NB4 (cell line): ENCODE measurements around the gene LGALS3.

ENCODE experiments used
- DNase-seq: peaks from one replicate; pipeline ENCODE4 v3.0.0; 2010; ENCODE audit warnings: low read depth
- H3K4me3 ChIP-seq: one replicate; pipeline ENCODE4 v1.5.1; 2011; ENCODE audit warnings: mild to moderate bottlenecking, low read depth, low read length, moderate library complexity
- MYC ChIP-seq: IDR thresholded peaks from 2 replicates; pipeline ENCODE4 v1.6.1; 2011; ENCODE audit warnings: low read depth, low read length
- POLR2A ChIP-seq: IDR thresholded peaks from 2 replicates; pipeline ENCODE4 v1.6.1; 2011; ENCODE audit warnings: mild to moderate bottlenecking; ENCODE audit not compliant: insufficient read length; ENCODE audit errors: extremely low read depth
- TF ChIP-seq, protein P1 (sequence below): IDR thresholded peaks from 2 replicates; pipeline ENCODE4 v1.6.1; 2011; ENCODE audit warnings: low read depth, low read length
- TF ChIP-seq, protein P2 (sequence below): IDR thresholded peaks from one replicate; pipeline ENCODE4 v1.5.1; 2012; ENCODE audit warnings: low read depth, low read length

LGALS3 gene

DNA sequence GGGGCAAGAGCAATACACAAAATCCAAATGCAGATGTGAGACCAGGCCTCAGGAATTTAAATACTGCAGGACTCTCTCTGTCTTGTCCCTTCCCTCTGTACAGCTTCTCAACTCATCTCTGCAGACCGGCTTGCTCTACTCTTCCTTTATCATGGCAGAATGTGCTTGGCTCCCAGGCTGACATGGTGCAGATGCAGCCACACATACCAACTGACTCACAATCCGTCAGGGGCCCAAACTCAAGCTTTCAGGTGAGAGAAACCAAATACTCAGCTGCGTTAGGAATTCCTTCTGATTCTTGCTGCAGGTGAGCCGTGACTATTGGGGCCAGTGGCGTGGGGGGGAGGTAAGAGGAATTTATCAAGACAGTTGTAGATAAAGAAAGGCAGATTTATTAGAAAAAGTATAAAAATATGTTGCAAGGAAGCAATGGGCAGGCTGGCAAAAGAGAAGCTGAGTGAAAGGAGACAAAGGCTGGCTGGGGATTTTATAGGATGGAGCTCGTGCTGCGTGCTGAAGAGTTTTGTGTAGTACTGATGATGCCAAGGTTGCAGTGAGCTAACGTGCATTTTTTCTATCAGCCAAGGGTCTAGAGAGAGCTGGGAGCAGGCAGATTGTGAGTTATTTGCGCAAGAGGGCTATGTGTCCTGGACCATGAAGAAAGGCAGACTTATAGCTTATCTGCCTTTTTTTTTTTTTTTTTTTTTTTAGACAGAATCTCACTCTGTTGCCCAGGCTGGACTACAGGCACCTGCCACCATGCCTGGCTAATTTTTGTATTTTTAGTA lies 5.0 kb upstream of the LGALS3 start:
- no peak overlapping the region for H3K4me3 ChIP-seq
- no peak for DNase-seq
- TF ChIP-seq MYC, result no peak

DNA sequence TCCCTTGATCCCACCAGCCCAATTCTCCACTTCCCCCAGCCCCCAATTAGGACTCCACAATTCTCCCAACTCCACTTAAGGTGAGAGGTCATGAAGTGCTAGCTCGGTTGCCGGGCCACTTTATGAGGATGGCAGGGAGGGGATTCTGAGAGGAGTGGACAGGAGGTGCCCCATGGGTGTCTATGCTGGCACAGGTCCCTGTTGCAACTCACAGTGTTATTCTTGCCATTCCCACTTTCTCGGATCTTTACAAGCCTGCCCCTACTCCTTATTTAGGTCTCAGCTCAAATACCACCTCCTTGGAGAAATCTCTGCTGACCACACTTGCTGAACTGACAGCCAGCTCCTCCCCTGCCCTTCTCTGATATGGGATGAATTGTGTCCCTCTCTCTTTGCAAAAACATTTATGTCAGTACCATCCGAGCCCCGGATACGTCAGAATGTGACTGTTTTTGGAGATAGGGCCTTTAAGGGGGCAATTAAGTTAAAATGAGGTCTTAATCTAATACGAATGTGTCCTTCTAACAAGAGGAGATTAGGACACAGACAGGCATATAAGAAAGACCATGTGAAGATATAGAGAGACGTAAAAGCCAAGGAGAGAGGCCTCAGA lies 4.2 kb upstream of the LGALS3 start:
- TF ChIP-seq, protein P1, sequence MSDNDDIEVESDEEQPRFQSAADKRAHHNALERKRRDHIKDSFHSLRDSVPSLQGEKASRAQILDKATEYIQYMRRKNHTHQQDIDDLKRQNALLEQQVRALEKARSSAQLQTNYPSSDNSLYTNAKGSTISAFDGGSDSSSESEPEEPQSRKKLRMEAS, result no peak
- no peak for TF ChIP-seq POLR2A
- TF ChIP-seq, protein P2, sequence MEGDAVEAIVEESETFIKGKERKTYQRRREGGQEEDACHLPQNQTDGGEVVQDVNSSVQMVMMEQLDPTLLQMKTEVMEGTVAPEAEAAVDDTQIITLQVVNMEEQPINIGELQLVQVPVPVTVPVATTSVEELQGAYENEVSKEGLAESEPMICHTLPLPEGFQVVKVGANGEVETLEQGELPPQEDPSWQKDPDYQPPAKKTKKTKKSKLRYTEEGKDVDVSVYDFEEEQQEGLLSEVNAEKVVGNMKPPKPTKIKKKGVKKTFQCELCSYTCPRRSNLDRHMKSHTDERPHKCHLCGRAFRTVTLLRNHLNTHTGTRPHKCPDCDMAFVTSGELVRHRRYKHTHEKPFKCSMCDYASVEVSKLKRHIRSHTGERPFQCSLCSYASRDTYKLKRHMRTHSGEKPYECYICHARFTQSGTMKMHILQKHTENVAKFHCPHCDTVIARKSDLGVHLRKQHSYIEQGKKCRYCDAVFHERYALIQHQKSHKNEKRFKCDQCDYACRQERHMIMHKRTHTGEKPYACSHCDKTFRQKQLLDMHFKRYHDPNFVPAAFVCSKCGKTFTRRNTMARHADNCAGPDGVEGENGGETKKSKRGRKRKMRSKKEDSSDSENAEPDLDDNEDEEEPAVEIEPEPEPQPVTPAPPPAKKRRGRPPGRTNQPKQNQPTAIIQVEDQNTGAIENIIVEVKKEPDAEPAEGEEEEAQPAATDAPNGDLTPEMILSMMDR, result no peak
- no peak for TF ChIP-seq MYC
- no peak overlapping the region for H3K4me3 ChIP-seq
- DNase-seq, result no peak

DNA sequence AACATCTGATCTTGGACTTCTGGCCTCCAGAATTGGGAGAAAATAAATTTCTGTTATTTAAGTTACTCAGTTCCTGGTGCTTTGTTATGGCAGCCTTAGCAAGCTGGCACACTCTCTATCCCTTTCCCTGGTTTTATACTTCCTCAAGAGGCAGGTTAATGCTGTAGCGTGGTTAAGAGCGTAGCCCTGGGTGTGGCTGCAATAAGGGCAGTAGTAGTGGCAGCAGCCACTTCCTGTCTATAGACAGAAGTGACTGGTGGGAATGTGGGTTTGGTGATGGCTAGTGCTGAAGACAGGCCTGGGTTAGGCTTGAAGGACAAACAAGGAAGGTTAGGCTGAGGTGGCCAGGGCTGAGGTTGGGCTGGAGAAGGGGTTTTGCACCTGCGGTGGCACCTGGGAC lies 3.6 kb upstream of the LGALS3 start:
- TF ChIP-seq, protein P1, result peak; percentile 75; the same call in 1 of the 2 replicates
- TF ChIP-seq MYC, result peak; percentile 70
- TF ChIP-seq, protein P2, result no peak
- no peak overlapping the region for H3K4me3 ChIP-seq
- peak; percentile 89 for DNase-seq

DNA sequence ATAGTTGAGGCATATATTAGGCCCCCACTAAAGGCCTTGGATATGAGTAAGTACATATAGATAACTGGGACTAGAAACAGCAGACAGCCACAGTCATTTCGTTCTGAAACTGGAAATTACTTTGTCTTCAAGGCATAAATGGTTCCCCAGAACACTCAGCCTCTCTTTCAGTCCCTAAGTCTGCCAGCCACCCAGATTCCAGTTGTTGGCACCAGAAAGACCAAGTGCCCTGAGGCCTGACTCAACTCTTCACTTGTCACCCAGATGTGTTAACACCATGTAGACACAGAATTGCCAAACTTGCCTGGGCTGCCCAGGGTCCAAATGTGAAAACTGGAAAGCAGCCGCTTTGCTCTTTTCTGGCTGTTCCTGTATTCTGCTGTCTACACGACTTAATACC lies 3.0 kb upstream of the LGALS3 start:
- no peak overlapping the region for H3K4me3 ChIP-seq
- no peak for DNase-seq
- TF ChIP-seq MYC (no peak), POLR2A (no peak)
- TF ChIP-seq, protein P2, result no peak
- TF ChIP-seq, protein P1, result no peak

DNA sequence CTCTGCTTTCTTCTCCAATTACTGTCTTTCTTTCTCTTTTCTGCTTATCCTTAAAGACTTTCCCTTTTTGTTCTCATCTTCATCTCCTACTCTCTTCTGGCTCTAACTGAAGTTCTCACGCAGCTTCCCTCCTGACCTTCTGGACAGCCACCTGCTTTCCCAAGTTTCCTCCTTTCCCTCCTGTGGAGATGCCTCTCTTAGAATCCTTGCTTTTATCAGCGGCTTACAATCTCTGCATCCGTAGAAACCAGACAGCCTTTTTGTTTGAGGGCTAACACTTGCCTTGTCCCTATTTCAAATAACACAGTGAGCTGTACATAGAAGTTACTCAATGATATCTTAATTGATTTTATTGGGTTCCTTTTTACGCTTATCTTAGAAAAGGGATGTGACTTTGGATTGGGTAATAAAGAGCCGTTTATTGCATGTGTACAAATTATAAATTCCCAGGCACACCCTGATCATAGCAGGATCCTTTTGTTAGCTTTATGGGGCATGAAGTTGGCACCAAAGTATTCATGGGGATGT lies 2.1 kb upstream of the LGALS3 start:
- no peak overlapping the region for H3K4me3 ChIP-seq
- DNase-seq, result peak; percentile 74
- TF ChIP-seq, protein P2, result no peak
- TF ChIP-seq, protein P1, result no peak
- TF ChIP-seq MYC (no peak), POLR2A (no peak)

DNA sequence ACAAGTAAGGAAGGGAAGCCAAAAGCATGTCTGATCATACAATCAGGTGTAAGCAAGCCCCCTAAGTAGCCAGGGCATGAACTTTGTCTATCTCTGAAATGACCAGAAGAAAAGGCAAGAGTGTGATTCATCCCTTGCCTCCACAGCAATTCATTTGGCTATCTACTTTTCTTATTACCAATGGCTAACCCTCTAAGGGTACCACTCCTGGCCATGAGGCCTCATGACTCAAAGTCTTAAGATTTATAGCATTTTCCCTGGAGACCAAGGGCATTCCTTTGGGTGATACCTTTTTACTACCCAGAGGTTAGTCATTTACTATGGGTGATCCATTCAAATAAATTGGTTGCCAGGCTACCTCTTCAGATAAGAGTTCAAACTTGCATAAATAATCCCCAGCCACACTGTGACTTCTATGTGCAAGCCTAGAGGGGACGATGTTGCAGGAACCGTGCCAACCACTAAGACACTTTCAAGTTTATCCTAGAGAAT lies 1.5 kb upstream of the LGALS3 start:
- H3K4me3 ChIP-seq, result no peak overlapping the region
- peak; percentile 64 for DNase-seq
- TF ChIP-seq POLR2A, result no peak
- no peak for TF ChIP-seq MYC
- TF ChIP-seq, protein P1, result no peak
- TF ChIP-seq, protein P2, result no peak
